ENCODE results near the gene DGUOK.

The DGUOK gene

DNA sequence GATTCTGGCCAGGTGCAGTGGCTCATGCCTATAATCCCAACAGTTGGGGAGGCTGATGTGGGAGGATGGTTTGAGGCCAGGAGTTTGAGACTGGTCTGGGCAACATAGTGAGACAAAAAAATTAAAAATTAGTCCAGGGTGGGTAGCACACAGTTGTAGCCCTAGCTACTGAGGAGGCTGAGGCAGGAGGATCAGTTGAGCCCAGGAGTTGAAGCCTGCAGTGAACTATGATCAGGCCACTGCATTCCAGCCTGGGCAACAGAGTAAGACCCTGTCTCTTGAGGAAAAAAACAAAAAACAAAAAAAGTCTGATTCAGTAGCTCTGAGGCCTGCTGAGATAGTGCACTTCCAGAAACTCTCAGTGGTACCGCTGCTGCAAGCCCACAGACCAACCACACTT lies 50.1 kb downstream of the DGUOK start:
- H2BK120ac ChIP-seq (ENCODE audit: low read depth, low read length) = no peak overlapping the region
- H4K8ac ChIP-seq (ENCODE audit: low read length) = no peak overlapping the region
- H3K4ac ChIP-seq (ENCODE audit: low read depth in 1 of 2, low read length in 2 of 2) = no peak overlapping the region
- no peak overlapping the region for H4K91ac ChIP-seq (ENCODE audit: low read length)
- H3K4me3 ChIP-seq (ENCODE audit: insufficient read depth in 1 of 2, low read depth in 1 of 2, low read length in 2 of 2) = no peak overlapping the region
- H3K23ac ChIP-seq (ENCODE audit: low read length in 2 of 2) = no peak overlapping the region
- H3K27me3 ChIP-seq (ENCODE audit: control insufficient read depth in 1 of 2, insufficient read depth in 1 of 2, low read length in 2 of 2) = peaks cover 3 to 7% of the 10 kb centered on the region in 2 experiments
- H2BK5ac ChIP-seq (ENCODE audit: low read depth, low read length, poor library complexity, severe bottlenecking) = no peak overlapping the region
- no peaks in the 10 kb centered on the region for H3K36me3 ChIP-seq (ENCODE audit: control insufficient read depth in 1 of 2, insufficient read depth in 2 of 2, low read depth in 1 of 2, low read length in 2 of 2)
- H3K27ac ChIP-seq (ENCODE audit: low read length, poor library complexity, severe bottlenecking) = no peak overlapping the region
- H2AK5ac ChIP-seq (ENCODE audit: low read length, severe bottlenecking) = no peak overlapping the region
- no peak overlapping the region for H2BK15ac ChIP-seq (ENCODE audit: low read depth, poor library complexity, severe bottlenecking)
- H2AFZ ChIP-seq (ENCODE audit: low read depth, low read length) = no peak overlapping the region
- DNase-seq = no peak
- H3K9me3 ChIP-seq (ENCODE audit: control insufficient read depth, low read length) = no peaks in the 10 kb centered on the region
- 85% methylated on average over 1 of the region's 1 CpG for WGBS
- no peaks in the 10 kb centered on the region for H3K79me1 ChIP-seq (replicated peaks; ENCODE audit: low read length, poor library complexity, severe bottlenecking)
- peaks cover 12% of the 10 kb centered on the region for H3K4me1 ChIP-seq (ENCODE audit: control insufficient read depth, insufficient read depth, low read depth, low read length)
- H3K14ac ChIP-seq (ENCODE audit: low read length in 2 of 2) = no peak overlapping the region
- H3K9ac ChIP-seq (ENCODE audit: low read length) = no peak overlapping the region
- H2BK12ac ChIP-seq (ENCODE audit: low read length in 2 of 2) = no peak overlapping the region
- no peak overlapping the region for H3K18ac ChIP-seq (ENCODE audit: low read depth in 1 of 2, low read length in 2 of 2)
- H3K4me2 ChIP-seq (ENCODE audit: low read length, poor library complexity, severe bottlenecking) = no peak overlapping the region

DNA sequence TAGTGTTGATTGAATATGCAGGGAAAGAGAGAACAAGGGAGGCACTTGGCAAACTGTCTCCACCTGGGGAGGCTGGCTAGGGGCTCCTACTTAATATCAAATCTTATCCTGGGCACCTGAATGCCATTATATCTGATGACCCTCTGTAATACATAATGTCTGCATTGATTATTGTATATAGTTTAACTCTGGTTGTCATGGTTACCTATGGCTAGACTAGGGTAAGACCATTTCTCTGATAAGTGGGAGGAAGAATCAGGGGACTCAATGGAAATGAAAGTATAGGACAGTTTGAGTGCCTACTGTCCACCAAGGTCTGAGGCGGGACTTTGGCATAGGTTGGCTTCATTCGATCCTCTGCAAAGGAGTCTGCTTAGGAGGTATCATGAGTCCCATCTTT lies 50.8 kb downstream of the DGUOK start:
- Histone ChIP-seq H3K4ac (ENCODE audit: low read depth in 1 of 2, low read length in 2 of 2) (no peak overlapping the region), H2BK12ac (ENCODE audit: low read length in 2 of 2) (no peak overlapping the region), H3K18ac (ENCODE audit: low read depth in 1 of 2, low read length in 2 of 2) (no peak overlapping the region), H2AK5ac (ENCODE audit: low read length, severe bottlenecking) (no peak overlapping the region), H4K8ac (ENCODE audit: low read length) (no peak overlapping the region), H3K23ac (ENCODE audit: low read length in 2 of 2) (no peak overlapping the region), H2AFZ (ENCODE audit: low read depth, low read length) (no peak overlapping the region), H3K4me2 (ENCODE audit: low read length, poor library complexity, severe bottlenecking) (no peak overlapping the region), H3K27ac (ENCODE audit: low read length, poor library complexity, severe bottlenecking) (no peak overlapping the region), H3K27me3 (ENCODE audit: control insufficient read depth in 1 of 2, insufficient read depth in 1 of 2, low read length in 2 of 2) (peaks cover 3 to 8% of the 10 kb centered on the region in 2 experiments), H2BK15ac (ENCODE audit: low read depth, poor library complexity, severe bottlenecking) (no peak overlapping the region), H3K14ac (ENCODE audit: low read length in 2 of 2) (no peak overlapping the region), H2BK120ac (ENCODE audit: low read depth, low read length) (no peak overlapping the region), H3K36me3 (ENCODE audit: control insufficient read depth in 1 of 2, insufficient read depth in 2 of 2, low read depth in 1 of 2, low read length in 2 of 2) (no peaks in the 10 kb centered on the region), H3K4me3 (ENCODE audit: insufficient read depth in 1 of 2, low read depth in 1 of 2, low read length in 2 of 2) (no peak overlapping the region), H2BK5ac (ENCODE audit: low read depth, low read length, poor library complexity, severe bottlenecking) (no peak overlapping the region), H3K9me3 (ENCODE audit: control insufficient read depth, low read length) (no peaks in the 10 kb centered on the region), H3K79me1 (replicated peaks; ENCODE audit: low read length, poor library complexity, severe bottlenecking) (no peaks in the 10 kb centered on the region), H3K9ac (ENCODE audit: low read length) (no peak overlapping the region), H4K91ac (ENCODE audit: low read length) (no peak overlapping the region), H3K4me1 (ENCODE audit: control insufficient read depth, insufficient read depth, low read depth, low read length) (peaks cover 12% of the 10 kb centered on the region)
- DNase-seq = no peak
- WGBS = 98% methylated on average over 2 of the region's 2 CpGs

DNA sequence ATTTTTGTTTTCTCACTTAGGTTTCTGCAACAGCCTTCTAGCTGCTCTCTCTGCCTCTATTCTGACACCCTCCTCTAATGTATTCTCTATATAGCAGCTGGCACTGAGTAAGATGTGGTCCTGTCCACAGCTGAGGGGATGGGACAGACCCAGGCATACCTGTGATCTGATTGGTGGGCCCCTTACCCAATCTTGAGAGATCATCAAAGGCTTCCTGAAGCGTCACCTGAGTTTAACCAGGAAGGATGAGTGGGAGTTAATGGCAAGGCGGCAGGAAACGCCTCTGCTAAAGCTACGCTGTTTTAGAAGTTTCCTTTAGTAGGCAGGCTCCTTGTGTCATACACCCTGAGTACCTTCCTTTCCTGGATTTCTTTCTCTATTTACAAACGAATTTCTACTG lies 52.3 kb downstream of the DGUOK start:
- H4K91ac ChIP-seq (ENCODE audit: low read length) = no peak overlapping the region
- H3K4me3 ChIP-seq (ENCODE audit: insufficient read depth in 1 of 2, low read depth in 1 of 2, low read length in 2 of 2) = no peak overlapping the region
- peak overlapping the region; percentile 30 for H3K9ac ChIP-seq (ENCODE audit: low read length)
- peaks cover 18% of the 10 kb centered on the region for H3K4me1 ChIP-seq (ENCODE audit: control insufficient read depth, insufficient read depth, low read depth, low read length)
- H3K9me3 ChIP-seq (ENCODE audit: control insufficient read depth, low read length) = no peaks in the 10 kb centered on the region
- H2AK5ac ChIP-seq (ENCODE audit: low read length, severe bottlenecking) = no peak overlapping the region
- H3K4me2 ChIP-seq (ENCODE audit: low read length, poor library complexity, severe bottlenecking) = no peak overlapping the region
- no peak overlapping the region for H4K8ac ChIP-seq (ENCODE audit: low read length)
- no peak overlapping the region for H2BK120ac ChIP-seq (ENCODE audit: low read depth, low read length)
- 50% methylated on average over 5 of the region's 5 CpGs for WGBS
- H3K14ac ChIP-seq (ENCODE audit: low read length in 2 of 2) = no peak overlapping the region
- no peak overlapping the region for H2BK5ac ChIP-seq (ENCODE audit: low read depth, low read length, poor library complexity, severe bottlenecking)
- H3K36me3 ChIP-seq (ENCODE audit: control insufficient read depth in 1 of 2, insufficient read depth in 2 of 2, low read depth in 1 of 2, low read length in 2 of 2) = no peaks in the 10 kb centered on the region
- DNase-seq = no peak
- no peak overlapping the region for H2BK12ac ChIP-seq (ENCODE audit: low read length in 2 of 2)
- no peak overlapping the region for H2BK15ac ChIP-seq (ENCODE audit: low read depth, poor library complexity, severe bottlenecking)
- H3K27me3 ChIP-seq (ENCODE audit: control insufficient read depth in 1 of 2, insufficient read depth in 1 of 2, low read length in 2 of 2) = peaks cover 3 to 8% of the 10 kb centered on the region in 2 experiments
- no peak overlapping the region for H2AFZ ChIP-seq (ENCODE audit: low read depth, low read length)
- peak overlapping the region in 1 of 2 experiments; percentile 11 for H3K4ac ChIP-seq (ENCODE audit: low read depth in 1 of 2, low read length in 2 of 2)
- H3K18ac ChIP-seq (ENCODE audit: low read depth in 1 of 2, low read length in 2 of 2) = peak overlapping the region in 1 of 2 experiments; percentile 25
- H3K23ac ChIP-seq (ENCODE audit: low read length in 2 of 2) = no peak overlapping the region
- no peak overlapping the region for H3K27ac ChIP-seq (ENCODE audit: low read length, poor library complexity, severe bottlenecking)
- H3K79me1 ChIP-seq (replicated peaks; ENCODE audit: low read length, poor library complexity, severe bottlenecking) = no peaks in the 10 kb centered on the region

GRCh38 chr2:73979686-73980085 lies 53.0 kb downstream of the DGUOK start:
- Histone ChIP-seq H3K4ac (ENCODE audit: low read depth in 1 of 2, low read length in 2 of 2) (no peak overlapping the region), H3K9ac (ENCODE audit: low read length) (peak overlapping the region; percentile 30), H4K8ac (ENCODE audit: low read length) (no peak overlapping the region), H3K23ac (ENCODE audit: low read length in 2 of 2) (no peak overlapping the region), H2AK5ac (ENCODE audit: low read length, severe bottlenecking) (no peak overlapping the region), H3K14ac (ENCODE audit: low read length in 2 of 2) (no peak overlapping the region), H2BK12ac (ENCODE audit: low read length in 2 of 2) (peak overlapping the region in 1 of 2 experiments; percentile 45), H2BK5ac (ENCODE audit: low read depth, low read length, poor library complexity, severe bottlenecking) (no peak overlapping the region), H2BK15ac (ENCODE audit: low read depth, poor library complexity, severe bottlenecking) (no peak overlapping the region), H3K4me3 (ENCODE audit: insufficient read depth in 1 of 2, low read depth in 1 of 2, low read length in 2 of 2) (peak overlapping the region in 1 of 2 experiments; percentile 38), H3K36me3 (ENCODE audit: control insufficient read depth in 1 of 2, insufficient read depth in 2 of 2, low read depth in 1 of 2, low read length in 2 of 2) (no peaks in the 10 kb centered on the region), H3K27ac (ENCODE audit: low read length, poor library complexity, severe bottlenecking) (no peak overlapping the region), H2BK120ac (ENCODE audit: low read depth, low read length) (no peak overlapping the region), H3K4me1 (ENCODE audit: control insufficient read depth, insufficient read depth, low read depth, low read length) (peaks cover 20% of the 10 kb centered on the region), H3K4me2 (ENCODE audit: low read length, poor library complexity, severe bottlenecking) (no peak overlapping the region), H4K91ac (ENCODE audit: low read length) (no peak overlapping the region), H3K9me3 (ENCODE audit: control insufficient read depth, low read length) (no peaks in the 10 kb centered on the region), H3K18ac (ENCODE audit: low read depth in 1 of 2, low read length in 2 of 2) (no peak overlapping the region), H3K79me1 (replicated peaks; ENCODE audit: low read length, poor library complexity, severe bottlenecking) (no peaks in the 10 kb centered on the region), H3K27me3 (ENCODE audit: control insufficient read depth in 1 of 2, insufficient read depth in 1 of 2, low read length in 2 of 2) (peaks cover 3 to 8% of the 10 kb centered on the region in 2 experiments), H2AFZ (ENCODE audit: low read depth, low read length) (no peak overlapping the region)
- WGBS = 0% methylated on average over 2 of the region's 3 CpGs
- peak; percentile 91 for DNase-seq

All from mesenchymal stem cell (in vitro differentiated cells and primary cell).